K562 treated with DMSO at 1 percent for 24 hours (cell line): ENCODE data around the gene EIF3D. TPM values are rescaled to one million over a fixed set of nuclear protein-coding genes. Genes with fewer than 3 reads are reported as not detected.

Experiments
- total RNA-seq: library from RNA; unstranded; fragments of 300-600 nt; gene quantifications from 2 replicates; pipeline ENCODE4 v1.2.3, GENCODE V29; 2022; ENCODE audit warnings: low read depth; ENCODE audit not compliant: insufficient read depth

The EIF3D gene
- 261 and 303 TPM in 2 replicates for total RNA-seq

GRCh38 chr22:36528795-36529751 lies at the start of gene EIF3D:
Gene EIF3D (minus strand): TSS chr22:36529166. CDS start chr22:36526121, 3,045 bp downstream.

GRCh38 chr22:36506637-36507517 lies 22.1 kb downstream of the EIF3D start, which contains the start of gene FOXRED2:
Gene FOXRED2 (minus strand): TSS chr22:36507040. CDS start chr22:36506422, 618 bp downstream.

GRCh38 chr22:36481393-36482168 lies 47.4 kb downstream of the EIF3D start, which contains the start of gene TXN2:
Gene TXN2 (minus strand): TSS chr22:36481640. CDS start chr22:36480837, 803 bp downstream.

Other genes with a start within 250 kb of the EIF3D start
- gene MYH9, start 141.2 kb downstream of the EIF3D start, total RNA-seq = 101 and 107 TPM in 2 replicates
- gene TXN2, start 47.5 kb downstream of the EIF3D start, total RNA-seq = 114 and 115 TPM in 2 replicates
- gene FOXRED2, start 22.1 kb downstream of the EIF3D start, total RNA-seq = 57.3 and 60.9 TPM in 2 replicates
- gene CACNG2, start 174.6 kb upstream of the EIF3D start, total RNA-seq = not detected in 2 replicates
- gene IFT27, start 247.0 kb upstream of the EIF3D start, total RNA-seq = 5.8 and 7.3 TPM in 2 replicates